Activated CD4-positive, CD25-positive, alpha-beta regulatory T cell (primary cell): Measurements from ENCODE around the gene RNF44.
"Not testable (repeated sequence)": the region's sequence is repeated elsewhere in the genome, so short reads cannot be mapped to it uniquely, and the experiment has no call there.

Experiments
- DNase-seq, 4 experiments: peaks; one replicate each; lab custom pipeline; 2025; lab: John Stamatoyannopoulos, UW

The RNF44 gene

DNA sequence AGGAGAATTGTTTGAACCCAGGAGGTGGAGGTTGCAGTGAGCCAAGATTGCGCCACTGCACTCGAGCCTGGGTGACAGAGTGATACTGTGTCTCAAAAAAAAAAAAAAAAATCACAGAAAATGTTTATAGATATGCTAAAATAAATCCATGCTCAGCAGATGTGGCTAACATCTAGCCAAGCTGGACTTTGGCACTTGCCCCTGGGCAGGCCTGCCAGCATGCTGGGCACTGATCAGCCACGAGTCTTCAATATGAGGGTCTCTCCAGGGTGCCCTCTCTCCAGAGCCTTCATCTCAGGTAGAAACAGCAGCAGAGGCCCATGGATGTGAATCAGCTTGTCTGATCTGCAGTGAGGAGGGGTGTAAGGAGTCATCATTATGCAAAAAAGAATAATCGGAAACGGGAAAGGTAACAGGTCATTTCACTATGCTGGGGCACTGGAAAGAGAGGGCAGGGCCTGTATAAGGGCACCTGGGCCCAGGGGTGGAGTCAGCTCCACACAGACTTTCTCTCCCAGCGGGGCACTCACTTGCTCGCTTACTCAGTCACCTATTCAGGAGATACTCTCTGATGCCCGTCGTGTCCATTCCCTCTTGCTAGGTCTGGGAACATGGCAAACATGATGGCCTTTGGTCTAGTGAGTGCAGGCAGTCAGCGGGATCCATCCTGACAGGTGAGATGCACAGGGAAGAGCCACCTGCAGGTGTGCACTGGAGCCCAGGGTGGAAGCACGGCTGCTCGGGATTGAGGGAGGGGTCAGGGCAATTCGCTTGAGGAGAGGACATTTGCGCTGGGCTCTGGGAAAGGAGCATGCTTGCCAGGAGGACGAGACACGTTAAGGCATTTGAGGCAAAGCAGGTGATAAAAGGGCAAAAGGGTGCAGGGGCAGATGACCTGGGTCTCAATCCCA, 17.1 kb downstream of the RNF44 start:
- no peak for DNase-seq

DNA sequence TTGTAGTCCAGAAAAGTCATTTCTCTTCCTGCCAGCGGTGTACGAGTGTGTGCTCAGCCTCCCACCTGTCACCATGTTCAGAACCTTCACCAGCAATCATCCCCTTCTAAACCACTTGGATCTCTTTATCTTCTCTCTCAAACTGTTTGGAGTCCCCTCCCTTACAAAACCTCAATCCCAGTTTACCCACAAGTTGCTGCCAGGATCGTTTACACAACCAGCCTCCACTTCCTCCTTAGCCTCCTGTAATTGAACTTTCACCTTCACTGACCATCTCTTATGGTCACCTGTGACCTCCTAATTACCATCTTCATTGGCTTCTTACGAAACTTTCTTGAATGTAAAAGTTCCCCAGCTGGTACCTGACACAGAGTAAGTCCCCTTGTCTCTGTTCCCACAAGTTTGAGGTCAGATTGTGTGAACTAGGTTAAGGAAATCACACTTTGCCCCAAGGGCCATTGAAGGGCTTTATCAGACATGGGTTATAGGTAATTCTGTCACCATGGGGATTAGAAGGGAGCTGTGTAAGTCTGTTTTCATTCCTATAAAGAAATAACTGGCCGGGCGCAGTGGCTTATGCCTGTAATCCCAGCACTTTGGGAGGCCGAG, 20.0 kb downstream of the RNF44 start:
- no peak for DNase-seq

DNA sequence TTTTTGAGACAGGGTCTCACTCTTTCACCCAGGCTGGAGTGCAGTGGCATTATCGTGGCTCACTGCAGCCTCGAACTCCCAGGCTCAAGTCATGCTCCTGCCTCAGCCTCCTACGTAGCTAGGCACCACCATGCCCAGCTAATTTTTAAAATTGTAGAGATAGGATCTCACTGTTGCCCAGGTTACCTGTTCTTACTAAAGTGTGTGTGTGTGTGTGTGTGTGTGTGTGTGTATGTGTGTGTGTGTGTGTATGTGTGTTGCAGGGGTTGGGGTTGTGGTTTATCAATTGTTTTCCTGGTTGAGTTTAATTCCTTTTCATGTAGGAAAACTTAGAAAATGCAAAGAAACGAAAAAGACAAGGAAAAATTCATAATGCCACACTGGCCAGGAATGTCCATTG, 21.8 kb downstream of the RNF44 start:
- no peak for DNase-seq

DNA sequence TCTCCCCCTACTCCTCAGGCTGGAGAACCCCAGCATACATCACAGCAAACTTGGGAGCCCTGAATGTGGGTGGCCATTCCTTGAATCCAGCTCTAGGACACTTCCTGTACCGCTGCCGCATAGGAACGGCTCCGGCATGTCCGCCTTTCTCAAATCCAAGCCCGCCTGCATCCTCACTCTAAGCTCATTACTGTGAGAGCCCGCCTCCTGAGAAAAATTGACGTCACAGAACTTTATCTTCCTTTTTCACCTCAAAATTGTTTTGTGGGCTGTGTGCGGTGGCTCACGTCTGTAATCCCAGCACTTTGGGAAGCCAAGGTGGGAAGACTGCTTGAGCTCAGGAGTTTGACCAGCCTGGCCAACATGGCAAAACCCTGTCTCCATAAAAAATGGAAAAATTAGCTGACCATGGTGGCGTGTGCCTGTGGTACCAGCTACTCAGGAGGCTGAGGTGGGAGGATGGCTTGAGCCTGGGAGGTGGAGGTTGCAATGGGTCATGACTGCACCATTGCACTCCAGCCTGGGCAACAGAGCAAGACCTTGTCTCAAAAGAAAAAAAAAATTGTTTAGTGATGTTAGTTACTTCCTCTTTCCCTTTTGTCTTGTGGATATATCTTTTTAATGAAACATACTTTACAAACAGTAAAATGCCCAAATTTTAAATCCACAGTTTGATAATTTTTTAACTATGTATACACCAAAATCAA, 22.8 kb downstream of the RNF44 start:
- no peak for DNase-seq

DNA sequence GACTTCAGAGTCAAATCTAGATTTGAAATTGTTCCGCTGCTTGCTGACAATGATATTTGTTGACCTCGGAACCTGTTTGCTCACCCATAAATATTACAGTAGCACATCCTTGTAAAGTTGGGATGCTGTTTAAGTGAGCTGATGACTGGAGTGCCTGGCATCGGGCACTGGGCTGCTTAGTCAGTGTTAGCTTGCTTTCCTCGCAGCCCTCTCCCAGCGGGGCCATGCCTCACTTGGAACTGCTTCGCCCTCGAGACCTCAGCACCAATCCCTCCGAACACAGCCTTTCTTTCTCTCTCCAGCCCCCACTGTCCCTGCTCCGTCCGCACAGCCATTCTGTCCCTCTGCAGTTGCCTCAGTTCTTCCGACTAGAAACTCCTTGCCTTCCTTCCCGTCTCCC, 23.4 kb downstream of the RNF44 start:
- no peak for DNase-seq

DNA sequence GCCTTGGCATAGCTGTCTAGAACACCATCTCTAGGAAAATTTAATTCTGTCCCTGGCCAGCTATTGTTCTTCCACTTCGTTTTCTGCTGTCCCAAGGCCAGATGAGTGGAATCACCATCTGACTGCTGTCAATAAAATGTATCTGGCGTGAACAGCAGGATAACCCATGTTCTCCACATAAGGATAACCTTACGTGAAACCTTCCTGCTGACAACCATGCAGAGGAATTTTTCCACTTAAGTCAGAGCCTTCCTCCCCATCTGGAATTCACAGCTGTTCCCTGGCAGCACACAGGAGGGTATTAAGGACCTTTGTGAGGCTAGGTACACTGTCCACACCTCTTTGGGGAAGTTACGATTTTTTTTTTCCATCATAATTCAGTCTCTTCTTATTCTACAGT, 28.6 kb downstream of the RNF44 start:
- no peak for DNase-seq

DNA sequence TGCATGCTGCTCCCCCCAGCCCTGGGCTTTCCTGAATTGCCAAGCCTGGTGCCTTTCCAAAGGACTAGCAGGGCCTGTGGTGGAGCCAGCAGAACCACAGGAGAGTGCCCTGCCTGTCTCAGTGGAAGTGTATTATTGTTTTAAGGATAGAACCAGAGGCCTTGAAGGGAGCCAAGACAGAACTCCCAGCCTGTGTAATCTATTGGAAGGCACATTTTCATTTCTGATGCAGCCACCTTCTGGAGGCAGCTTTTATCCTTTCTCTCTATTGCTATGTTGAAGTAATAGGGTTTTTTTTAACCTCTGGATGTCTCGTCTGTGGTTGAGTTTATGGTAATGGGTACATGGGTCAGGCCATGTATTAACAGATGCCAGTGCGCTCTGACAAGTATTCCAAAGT, 29.3 kb downstream of the RNF44 start:
- no peak for DNase-seq

DNA sequence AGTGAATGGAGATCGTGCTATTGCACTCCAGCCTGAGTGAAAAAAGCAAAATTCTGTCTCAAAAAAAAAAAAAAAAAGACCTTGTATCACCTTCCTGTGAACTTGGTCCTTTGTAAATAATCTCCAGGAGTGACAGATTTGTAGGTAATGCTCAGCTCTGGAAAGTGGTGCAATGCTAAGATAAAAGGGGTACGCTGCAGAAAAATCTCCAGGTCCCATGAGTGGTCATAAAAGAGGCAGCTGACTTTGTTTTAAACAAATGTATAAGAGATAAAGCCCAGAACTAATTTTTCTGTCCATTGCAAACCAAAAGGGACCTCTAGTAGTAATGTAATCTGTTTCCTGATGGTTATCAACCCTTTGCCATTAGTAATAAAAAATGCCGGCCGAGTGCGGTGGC, 33.7 kb downstream of the RNF44 start:
- no peak for DNase-seq

DNA sequence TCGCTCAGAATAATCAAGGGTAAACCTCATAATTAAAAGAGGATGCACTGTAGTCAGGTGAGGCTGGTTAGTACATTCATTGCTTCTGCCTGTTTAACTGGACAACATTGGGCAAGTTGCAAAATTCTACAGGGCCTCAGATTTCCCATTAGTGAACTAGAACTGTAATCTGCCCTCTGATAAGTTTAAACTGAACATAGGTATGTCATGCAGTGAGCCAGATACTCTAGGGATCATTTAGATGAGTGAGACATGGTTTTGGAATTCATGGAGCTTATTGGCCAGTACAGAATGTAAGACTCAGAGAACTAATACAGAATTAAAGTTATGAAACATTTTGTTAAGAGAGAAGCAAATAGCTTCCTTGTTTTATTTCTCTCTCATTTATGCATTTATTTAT, 35.9 kb downstream of the RNF44 start:
- DNase-seq = no peak

DNA sequence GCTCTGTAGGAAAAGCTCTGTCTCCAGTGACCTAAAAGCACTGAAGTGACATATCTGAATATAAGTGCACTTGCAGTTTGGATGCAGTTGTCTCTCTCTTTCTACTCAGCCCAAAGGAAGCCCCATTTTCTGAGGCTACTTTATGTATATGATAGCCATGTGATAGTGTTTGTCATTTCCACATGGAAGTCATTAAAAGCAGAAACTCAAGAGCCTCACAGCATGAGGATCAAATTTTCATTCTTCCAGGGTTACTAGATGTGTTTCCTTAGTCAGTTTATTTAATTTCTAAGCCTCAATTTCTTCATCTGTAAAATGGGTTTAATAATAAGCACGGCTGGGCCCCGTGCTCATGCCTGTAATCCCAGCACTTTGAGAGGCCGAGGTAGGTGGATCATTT, 36.7 kb downstream of the RNF44 start:
- DNase-seq = no peak

DNA sequence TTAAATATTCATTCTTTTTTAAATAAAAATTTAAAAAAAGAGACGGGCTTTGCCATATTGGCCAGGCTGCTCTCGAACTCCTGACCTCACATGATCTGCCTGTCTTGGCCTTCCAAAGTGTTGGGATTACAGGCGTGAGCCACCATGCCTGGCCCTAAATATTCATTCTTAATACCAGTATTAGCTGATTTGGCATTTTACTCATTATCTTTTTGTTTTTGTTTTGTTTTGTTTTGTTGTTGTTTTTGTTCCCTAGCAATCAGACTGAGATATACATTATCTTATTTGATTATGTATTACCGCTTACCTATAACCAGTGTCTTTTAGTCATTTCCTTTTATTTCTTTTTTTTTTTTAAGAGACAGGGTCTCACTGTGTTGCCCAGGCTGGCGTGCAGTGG, 37.9 kb downstream of the RNF44 start:
- DNase-seq = no peak

DNA sequence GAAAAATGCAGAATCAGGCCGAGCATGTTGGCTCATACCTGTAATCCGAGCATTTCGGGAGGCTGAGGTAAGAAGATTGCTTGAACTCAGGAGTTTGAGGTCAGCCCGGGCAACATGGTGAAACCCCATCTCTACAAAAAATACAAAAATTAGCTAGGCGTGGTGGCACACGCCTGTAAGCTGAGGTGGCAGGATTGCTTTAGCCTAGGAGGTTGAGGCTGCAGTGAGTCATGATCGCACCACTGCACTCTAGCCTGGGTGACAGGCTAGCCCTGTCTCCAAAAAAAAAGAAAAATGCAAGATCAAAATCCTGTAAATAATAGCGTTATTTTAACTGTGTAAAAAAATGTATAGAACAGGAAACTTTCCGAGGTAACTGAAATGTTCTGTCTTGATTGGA, 39.4 kb downstream of the RNF44 start:
- DNase-seq = no peak

DNA sequence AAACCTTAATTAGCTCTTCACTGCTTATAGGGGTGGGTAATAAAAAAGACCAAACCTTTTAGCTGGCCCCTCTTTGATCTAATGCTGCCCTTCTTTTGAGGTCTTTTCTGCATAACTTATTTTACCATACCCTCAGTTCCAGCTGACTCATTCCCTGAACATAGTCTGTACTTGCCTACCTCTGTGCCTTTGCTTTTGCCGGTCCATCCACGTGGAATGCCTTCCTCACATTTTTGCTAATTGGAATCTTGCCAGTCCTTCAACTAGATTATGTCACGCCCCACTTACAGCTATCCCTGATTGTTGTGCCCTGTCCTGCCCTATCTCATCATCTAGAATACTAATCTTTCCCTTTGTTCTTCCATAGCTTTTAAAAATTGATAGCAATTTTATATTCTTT, 44.8 kb downstream of the RNF44 start:
- DNase-seq = no peak

DNA sequence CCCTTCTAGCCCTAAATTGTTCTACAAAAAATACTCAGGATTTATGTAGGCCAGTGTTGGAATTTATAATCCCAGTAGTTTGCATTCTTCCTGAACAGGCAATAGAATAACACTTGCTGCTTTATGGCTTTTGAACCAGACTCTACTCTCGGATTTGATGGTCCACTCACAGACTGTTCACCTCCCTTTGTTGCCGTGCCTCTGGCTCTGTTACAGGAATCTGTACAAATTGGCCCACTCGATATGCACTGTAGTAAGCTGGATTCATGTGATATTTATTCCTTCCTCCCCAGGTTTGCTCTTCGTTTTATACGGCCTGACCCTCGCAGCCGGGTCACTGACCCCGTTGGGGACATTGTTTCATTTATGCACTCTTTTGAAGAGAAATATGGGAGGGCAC, 45.3 kb downstream of the RNF44 start:
- no peak for DNase-seq

DNA sequence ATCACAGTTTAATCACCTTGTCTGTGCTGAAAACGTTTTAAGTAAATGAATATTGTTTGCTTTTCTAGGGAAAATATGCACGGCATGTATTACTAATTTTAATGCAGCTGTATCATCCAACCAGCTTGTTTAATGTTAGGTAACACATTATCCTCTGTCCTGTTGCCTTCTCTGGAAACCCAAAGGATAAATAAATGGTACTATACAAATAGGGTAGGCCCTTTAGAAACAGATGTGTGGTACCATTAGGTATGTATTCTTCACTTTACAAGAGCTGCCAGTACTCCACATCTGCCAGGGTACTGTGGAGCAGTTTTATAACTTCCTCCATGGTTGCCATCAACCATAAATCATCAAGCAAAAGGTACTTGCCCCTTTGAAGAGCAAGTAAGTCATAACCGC, 46.1 kb downstream of the RNF44 start:
- DNase-seq = no peak

DNA sequence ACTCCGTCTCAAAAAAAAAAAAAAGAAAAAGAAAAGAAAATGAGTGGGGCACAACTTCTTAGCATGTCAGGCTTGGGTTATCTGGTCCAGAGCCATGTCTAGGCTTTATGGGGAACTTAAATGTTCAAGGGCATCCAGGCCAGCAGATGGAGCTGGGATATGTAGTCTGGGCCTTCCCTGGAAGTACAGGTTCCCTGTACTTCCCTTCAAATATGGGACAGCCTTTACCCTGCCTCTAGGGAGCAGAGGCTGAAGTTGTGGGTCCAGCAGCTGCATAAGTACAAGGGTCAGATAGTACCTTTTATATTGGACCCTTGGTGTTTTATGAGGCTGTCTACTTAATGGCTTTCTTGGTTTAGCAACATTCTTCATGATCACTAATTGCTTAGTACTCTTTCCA, 46.9 kb downstream of the RNF44 start:
- no peak for DNase-seq

DNA sequence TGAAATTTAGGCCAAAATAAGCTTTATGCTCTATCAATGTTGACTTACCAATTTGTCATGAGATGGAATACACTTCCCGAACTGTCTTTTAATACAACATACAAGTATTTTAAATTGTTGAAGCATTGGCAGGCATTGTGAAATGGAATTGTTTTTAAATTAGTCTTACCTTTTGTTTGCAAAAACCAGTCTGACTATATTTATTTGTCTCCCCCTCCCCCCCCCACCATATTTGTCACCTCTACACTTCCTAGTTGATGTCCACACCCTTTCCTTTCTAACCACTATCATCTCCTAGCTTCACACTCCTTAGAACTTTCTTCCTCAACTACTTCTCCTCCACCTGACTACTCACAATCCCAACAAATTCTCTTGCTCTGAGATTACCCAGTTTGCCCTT, 48.1 kb downstream of the RNF44 start:
- no peak for DNase-seq

DNA sequence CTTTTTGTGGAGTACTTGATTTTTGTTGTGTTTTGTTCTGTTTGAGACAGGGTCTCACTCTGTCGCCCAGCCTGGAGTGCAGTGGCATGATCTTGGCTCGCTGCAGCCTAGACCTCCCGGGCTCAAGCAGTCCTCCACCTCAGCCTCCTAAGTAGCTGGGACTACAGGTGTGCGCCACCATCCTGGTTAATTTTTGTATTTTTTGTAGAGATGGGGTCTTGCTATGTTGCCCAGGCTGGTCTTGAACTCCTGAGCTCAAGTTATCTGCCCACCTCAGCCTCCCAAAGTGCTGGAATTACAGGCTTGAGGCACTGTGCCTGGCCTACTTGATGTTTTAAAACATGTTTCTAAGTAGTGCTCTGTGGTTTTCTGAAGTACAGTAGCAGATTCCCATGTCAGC, 50.0 kb downstream of the RNF44 start:
- DNase-seq = not testable (repeated sequence)

DNA sequence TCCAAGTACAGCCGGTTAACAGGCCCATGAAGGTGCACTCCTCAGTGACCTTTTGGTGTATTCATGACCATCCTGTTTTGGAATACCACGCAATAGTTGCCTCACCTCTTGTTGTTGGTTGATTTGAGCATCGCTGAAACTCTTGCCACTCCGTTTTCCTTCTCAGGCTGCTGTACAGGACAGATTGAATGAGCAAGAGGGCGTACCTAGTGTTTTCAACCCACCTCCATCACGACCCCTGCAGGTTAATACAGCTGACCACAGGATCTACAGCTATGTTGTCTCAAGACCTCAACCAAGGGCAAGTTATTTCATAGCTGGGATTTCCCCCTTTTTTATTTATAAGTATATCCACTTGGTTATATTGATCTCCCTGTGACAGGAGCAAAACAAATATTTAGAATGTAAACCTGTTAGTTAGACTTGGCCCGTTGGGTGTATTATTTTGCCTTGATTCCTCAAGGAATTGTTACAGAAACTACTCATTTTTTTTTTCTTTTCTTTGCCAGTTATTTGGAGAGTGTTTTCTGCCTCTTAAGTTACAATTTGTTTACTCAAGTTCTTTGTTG, 50.9 kb downstream of the RNF44 start:
- DNase-seq = no peak

DNA sequence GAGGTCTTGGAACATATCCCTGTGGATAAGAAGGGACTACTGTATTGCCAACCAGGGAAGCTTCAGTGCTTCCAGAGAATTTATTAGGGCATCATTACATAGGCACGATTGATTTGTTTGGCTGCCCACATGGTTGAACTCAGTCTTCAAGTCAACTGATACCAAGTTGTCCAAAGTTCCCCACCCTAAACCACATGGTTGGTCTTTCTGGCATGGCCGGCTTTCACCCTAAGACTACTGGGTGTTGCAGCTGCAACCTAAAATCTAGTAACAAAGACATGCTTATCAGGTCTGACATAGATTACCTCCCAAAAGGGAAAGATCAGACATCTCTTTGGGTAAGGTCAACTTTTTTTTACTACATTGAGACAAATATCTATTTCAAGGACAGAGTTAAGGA, 52.0 kb downstream of the RNF44 start:
- DNase-seq = no peak

DNA sequence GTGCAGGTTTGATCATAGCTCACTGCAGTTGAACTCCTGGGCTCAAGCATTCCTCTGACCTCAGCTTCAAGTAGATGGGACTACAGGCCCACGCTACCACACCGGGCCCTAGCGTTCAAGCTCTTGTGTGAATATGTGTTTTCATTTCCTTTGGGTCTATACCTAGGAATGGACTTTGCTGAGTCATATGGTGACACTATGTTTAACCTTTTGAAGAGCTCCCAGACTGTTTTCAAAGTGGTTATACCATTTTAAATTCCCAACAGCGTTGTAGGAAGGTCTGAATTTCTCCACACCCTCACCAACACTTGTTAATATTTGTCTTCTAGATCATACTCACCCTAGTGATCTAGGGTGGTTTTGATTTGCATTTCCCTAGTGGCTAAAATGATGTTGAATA, 55.5 kb downstream of the RNF44 start:
- DNase-seq = no peak
